Measurements from ENCODE around the gene ANK3.

Gene ANK3

GRCh38 chr10:59977486-59977885 lies 412.2 kb downstream of the ANK3 start:
- no peak for DNase-seq (ENCODE audit: low spot score)

- DNase-seq (ENCODE audit: low spot score): no peak
Measured at GRCh38 chr10:59976909-59977308, 412.8 kb downstream of the ANK3 start.

Measured in cerebellar cortex (tissue), 1 donor.